Endodermal cell (in vitro differentiated cells): ENCODE results near the gene ATAD1. TPM values are rescaled to one million over a fixed set of nuclear protein-coding genes. Genes with fewer than 3 reads are reported as not detected.

ENCODE experiments used
- DNase-seq: peaks from one replicate; pipeline ENCODE4 v3.0.0-alpha.2; 2017
- H3K27ac ChIP-seq: 2 replicates; pipeline ENCODE4 v1.5.1; 2013; ENCODE audit warnings: mild to moderate bottlenecking, low read depth, low read length, moderate library complexity
- H3K27me3 ChIP-seq: 2 replicates; pipeline ENCODE4 v1.6.1; 2013; ENCODE audit warnings: mild to moderate bottlenecking, low read length, moderate library complexity; ENCODE audit not compliant: insufficient read depth, control insufficient read depth, poor library complexity, severe bottlenecking
- H3K36me3 ChIP-seq: 2 replicates; pipeline ENCODE4 v1.7.0; 2013; ENCODE audit warnings: mild to moderate bottlenecking, low read length, moderate library complexity; ENCODE audit not compliant: control insufficient read depth, insufficient read depth
- H3K4me1 ChIP-seq: one replicate; pipeline ENCODE4 v1.7.0; 2013; ENCODE audit warnings: low read length; ENCODE audit not compliant: control insufficient read depth, insufficient read depth
- H3K4me3 ChIP-seq: 2 replicates; pipeline ENCODE4 v1.5.1; 2013; ENCODE audit warnings: mild to moderate bottlenecking, low read length, moderate library complexity
- H3K9ac ChIP-seq: 2 replicates; pipeline ENCODE4 v1.6.1; 2013; ENCODE audit warnings: mild to moderate bottlenecking, low read length, moderate library complexity; ENCODE audit not compliant: poor library complexity, severe bottlenecking; ENCODE audit errors: extremely low read depth
- H3K9me3 ChIP-seq: 2 replicates; pipeline ENCODE4 v1.6.1; 2013; ENCODE audit warnings: mild to moderate bottlenecking, low read length, moderate library complexity; ENCODE audit not compliant: control insufficient read depth
- H3K27ac Mint-ChIP-seq: 2 replicates; pipeline ENCODE4 v1.8.0; 2020; ENCODE audit warnings: mixed read lengths
- H3K27me3 Mint-ChIP-seq: 2 replicates; pipeline ENCODE4 v1.8.0; 2021; ENCODE audit warnings: mild to moderate bottlenecking, mixed read lengths; ENCODE audit not compliant: insufficient read depth
- H3K36me3 Mint-ChIP-seq: 2 replicates; pipeline ENCODE4 v1.8.0; 2020; ENCODE audit warnings: low read depth, mixed read lengths
- H3K4me1 Mint-ChIP-seq: 2 replicates; pipeline ENCODE4 v1.8.0; 2020; ENCODE audit warnings: mixed read lengths
- H3K4me3 Mint-ChIP-seq: 2 replicates; pipeline ENCODE4 v1.8.0; 2020; ENCODE audit warnings: mild to moderate bottlenecking, moderate library complexity, mixed read lengths
- H3K9me3 Mint-ChIP-seq: 2 replicates; pipeline ENCODE4 v1.8.0; 2020; ENCODE audit warnings: mild to moderate bottlenecking, mixed read lengths
- WGBS, 2 experiments: methylation state at CpG; one replicate each; pipeline versions ENCODE4 v1.1.5 to v1.1.7; 2013; ENCODE audit warnings: missing lambda C conversion rate in 2 of 2, mixed read lengths in 1 of 2; ENCODE audit not compliant: insufficient coverage in 1 of 2, insufficient read length in 1 of 2; 5-methylcytosine and 5-hydroxymethylcytosine counted together
- total RNA-seq, 2 donors: library from RNA; stranded (reverse); fragmentation: NEBNext Ultra II Directional in 1 of 2; extraction: Animal tissue kit (Norgen Biotek cat#: 25700) in 1 of 2; gene quantifications; 2 replicates in 1 of 2; 3 replicates in 1 of 2; pipeline ENCODE4 v1.2.1, GENCODE V29; 2021
- TF ChIP-seq, protein P1 (sequence below): fragments of 200-600 bp; sonication (generic); conservative IDR thresholded peaks from 2 replicates; pipeline ENCODE4 v1.5.0; 2021; ENCODE audit warnings: antibody characterized with exemption, mild to moderate bottlenecking

ATAD1 gene
- total RNA-seq, 2 donors from 2014 or later = 55.4 to 68.0 TPM

GRCh38 chr10:87781545-87781944, 36.5 kb downstream of the ATAD1 start:
- Mint-ChIP-seq H3K4me1 (no peaks in the 10 kb centered on the region), H3K27ac (no peak overlapping the region), H3K4me3 (no peak overlapping the region), H3K27me3 (no peaks in the 10 kb centered on the region), H3K36me3 (peaks cover 52% of the 10 kb centered on the region), H3K9me3 (no peaks in the 10 kb centered on the region)
- DNase-seq = no peak
- no peaks in the 10 kb centered on the region for H3K4me1 ChIP-seq
- TF ChIP-seq, protein P1, sequence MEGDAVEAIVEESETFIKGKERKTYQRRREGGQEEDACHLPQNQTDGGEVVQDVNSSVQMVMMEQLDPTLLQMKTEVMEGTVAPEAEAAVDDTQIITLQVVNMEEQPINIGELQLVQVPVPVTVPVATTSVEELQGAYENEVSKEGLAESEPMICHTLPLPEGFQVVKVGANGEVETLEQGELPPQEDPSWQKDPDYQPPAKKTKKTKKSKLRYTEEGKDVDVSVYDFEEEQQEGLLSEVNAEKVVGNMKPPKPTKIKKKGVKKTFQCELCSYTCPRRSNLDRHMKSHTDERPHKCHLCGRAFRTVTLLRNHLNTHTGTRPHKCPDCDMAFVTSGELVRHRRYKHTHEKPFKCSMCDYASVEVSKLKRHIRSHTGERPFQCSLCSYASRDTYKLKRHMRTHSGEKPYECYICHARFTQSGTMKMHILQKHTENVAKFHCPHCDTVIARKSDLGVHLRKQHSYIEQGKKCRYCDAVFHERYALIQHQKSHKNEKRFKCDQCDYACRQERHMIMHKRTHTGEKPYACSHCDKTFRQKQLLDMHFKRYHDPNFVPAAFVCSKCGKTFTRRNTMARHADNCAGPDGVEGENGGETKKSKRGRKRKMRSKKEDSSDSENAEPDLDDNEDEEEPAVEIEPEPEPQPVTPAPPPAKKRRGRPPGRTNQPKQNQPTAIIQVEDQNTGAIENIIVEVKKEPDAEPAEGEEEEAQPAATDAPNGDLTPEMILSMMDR = no peak
- H3K4me3 ChIP-seq = no peak overlapping the region
- no peak overlapping the region for H3K27ac ChIP-seq
- no peak overlapping the region for H3K9ac ChIP-seq
- no peaks in the 10 kb centered on the region for H3K27me3 ChIP-seq
- 92% methylated on average over 2 of the region's 2 CpGs; no CpG with 5 or more reads in 1 of the 2 experiments for WGBS, 2 experiments
- H3K9me3 ChIP-seq = no peaks in the 10 kb centered on the region
- peaks cover 66% of the 10 kb centered on the region for H3K36me3 ChIP-seq

DNA sequence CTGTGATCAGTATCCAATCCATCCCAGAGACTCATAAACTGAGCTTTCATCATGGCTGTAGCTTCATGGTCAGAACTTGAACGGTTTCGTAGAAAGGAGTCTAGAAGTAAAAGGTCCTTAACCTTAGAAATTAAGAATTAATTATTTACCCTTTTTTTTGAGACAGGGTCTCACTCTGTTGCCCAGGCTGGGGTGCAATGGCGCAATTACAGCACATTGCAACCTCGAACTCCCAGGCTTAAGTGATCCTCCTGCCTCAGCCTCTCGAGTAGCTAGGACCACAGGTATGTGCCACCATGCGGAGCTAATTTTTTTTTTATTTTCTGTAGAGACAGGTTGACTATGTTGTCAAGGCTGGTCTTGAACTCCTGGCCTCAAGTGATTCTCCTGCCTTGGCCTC, 41.7 kb downstream of the ATAD1 start:
- Histone ChIP-seq H3K27me3 (no peaks in the 10 kb centered on the region), H3K9ac (no peak overlapping the region), H3K27ac (no peak overlapping the region), H3K4me1 (no peaks in the 10 kb centered on the region), H3K9me3 (no peaks in the 10 kb centered on the region), H3K36me3 (peaks cover 56% of the 10 kb centered on the region), H3K4me3 (no peak overlapping the region)
- Mint-ChIP-seq H3K4me1 (peaks cover 3% of the 10 kb centered on the region), H3K4me3 (no peak overlapping the region), H3K9me3 (no peaks in the 10 kb centered on the region), H3K27me3 (no peaks in the 10 kb centered on the region), H3K36me3 (peaks cover 40% of the 10 kb centered on the region), H3K27ac (no peak overlapping the region)
- DNase-seq = no peak
- WGBS, 2 experiments = 95 to 98% methylated on average over 4 to 6 of the region's 6 CpGs
- TF ChIP-seq, protein P1 = no peak

DNA sequence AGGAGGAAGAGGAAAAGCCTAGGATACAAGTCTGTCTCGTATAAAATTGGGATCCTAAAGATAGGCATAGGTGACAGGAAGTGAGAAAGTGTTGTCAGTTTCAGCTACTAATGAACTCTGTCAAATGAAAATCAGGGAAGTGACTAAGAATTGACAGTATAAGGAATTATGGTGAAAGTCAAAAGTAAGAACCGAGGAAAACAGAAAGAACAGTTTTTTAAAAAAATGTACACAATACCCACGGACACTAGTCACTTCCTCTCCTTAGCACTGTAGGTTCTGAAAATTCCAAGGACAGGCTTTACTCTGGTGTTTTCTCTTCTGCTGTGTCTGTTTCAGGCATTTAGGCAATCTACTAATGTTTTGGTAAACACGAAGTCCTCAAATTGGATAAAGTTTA, 42.3 kb downstream of the ATAD1 start:
- Mint-ChIP-seq H3K4me1 (peaks cover 4% of the 10 kb centered on the region), H3K36me3 (peaks cover 34% of the 10 kb centered on the region), H3K27me3 (no peaks in the 10 kb centered on the region), H3K9me3 (no peaks in the 10 kb centered on the region), H3K4me3 (no peak overlapping the region), H3K27ac (peak overlapping the region; percentile 5)
- 84 to 90% methylated on average over 3 of the region's 4 CpGs for WGBS, 2 experiments
- H3K4me1 ChIP-seq = no peaks in the 10 kb centered on the region
- H3K9ac ChIP-seq = no peak overlapping the region
- DNase-seq = no peak
- H3K36me3 ChIP-seq = peaks cover 56% of the 10 kb centered on the region
- H3K9me3 ChIP-seq = no peaks in the 10 kb centered on the region
- TF ChIP-seq, protein P1 = no peak
- H3K4me3 ChIP-seq = no peak overlapping the region
- no peaks in the 10 kb centered on the region for H3K27me3 ChIP-seq
- no peak overlapping the region for H3K27ac ChIP-seq
